ENCODE results near the gene PPARA.
A peak's percentile ranks its signal among the peaks of the same experiment; 100 is the strongest.
"Not testable (repeated sequence)": the region's sequence is repeated elsewhere in the genome, so short reads cannot be mapped to it uniquely, and the experiment has no call there.

PPARA gene

GRCh38 chr22:46251266-46251665 lies 100.9 kb downstream of the PPARA start:
- Mint-ChIP-seq H3K4me1 (ENCODE audit: low read depth in 2 of 2) (peaks cover 27 to 32% of the 10 kb centered on the region in 2 donors), H3K27ac (peak overlapping the region; percentile 62 to 66), H3K36me3 (ENCODE audit: insufficient read depth) (peaks cover 2% of the 10 kb centered on the region), H3K4me3 (peak overlapping the region; percentile 79 to 80), H3K9me3 (no peaks in the 10 kb centered on the region), H3K27me3 (no peaks in the 10 kb centered on the region)
- no peak for ATAC-seq (replicated peaks)
- no peak for DNase-seq

- Mint-ChIP-seq H3K9me3 (no peaks in the 10 kb centered on the region), H3K4me3 (peak overlapping the region; percentile 79 to 80), H3K27me3 (no peaks in the 10 kb centered on the region), H3K4me1 (ENCODE audit: low read depth in 2 of 2) (peaks cover 24 to 27% of the 10 kb centered on the region in 2 donors), H3K36me3 (ENCODE audit: insufficient read depth) (peaks cover 2% of the 10 kb centered on the region), H3K27ac (peak overlapping the region in 1 of 2 donors; percentile 19)
- DNase-seq (no peak), ATAC-seq (replicated peaks) (no peak)
Observed at GRCh38 chr22:46251816-46252380, 101.6 kb downstream of the PPARA start.

GRCh38 chr22:46256358-46256958 lies 106.1 kb downstream of the PPARA start:
- DNase-seq = no peak
- ATAC-seq (replicated peaks) = no peak
- peaks cover 2% of the 10 kb centered on the region for H3K36me3 Mint-ChIP-seq (ENCODE audit: insufficient read depth)
- peaks cover 23 to 38% of the 10 kb centered on the region in 2 donors for H3K27me3 Mint-ChIP-seq
- no peak overlapping the region for H3K27ac Mint-ChIP-seq
- H3K4me3 Mint-ChIP-seq = no peak overlapping the region
- H3K9me3 Mint-ChIP-seq = no peaks in the 10 kb centered on the region
- peaks cover 9 to 10% of the 10 kb centered on the region in 2 donors for H3K4me1 Mint-ChIP-seq (ENCODE audit: low read depth in 2 of 2)

DNA sequence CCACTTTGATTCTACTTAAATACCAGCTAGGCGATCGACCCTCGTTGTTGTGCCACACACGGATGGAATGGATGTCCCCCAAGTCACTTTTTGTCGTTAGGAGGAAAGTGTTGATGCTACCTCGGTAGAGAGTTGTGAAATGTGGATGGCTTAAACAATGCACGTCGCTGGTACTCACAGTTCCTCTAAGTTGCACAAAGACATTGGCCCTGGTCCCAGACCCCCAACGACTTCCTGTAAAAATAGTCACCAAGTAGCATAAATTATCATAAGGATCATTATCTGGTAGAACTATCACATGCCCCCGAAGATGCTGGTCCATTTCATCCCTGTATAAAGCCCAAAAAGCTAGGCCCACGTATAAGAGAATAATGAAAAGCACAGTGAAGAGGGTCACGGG lies 109.0 kb downstream of the PPARA start:
- Mint-ChIP-seq H3K9me3 (no peaks in the 10 kb centered on the region), H3K27ac (no peak overlapping the region), H3K27me3 (peaks cover 35 to 58% of the 10 kb centered on the region in 2 donors), H3K4me1 (ENCODE audit: low read depth in 2 of 2) (peaks cover 8 to 14% of the 10 kb centered on the region in 2 donors), H3K36me3 (ENCODE audit: insufficient read depth) (peaks cover 6% of the 10 kb centered on the region), H3K4me3 (no peak overlapping the region)
- DNase-seq (no peak), ATAC-seq (replicated peaks) (no peak)

GRCh38 chr22:46260038-46260437 lies 109.7 kb downstream of the PPARA start:
- H3K27me3 Mint-ChIP-seq = peaks cover 35 to 58% of the 10 kb centered on the region in 2 donors
- H3K9me3 Mint-ChIP-seq = no peaks in the 10 kb centered on the region
- ATAC-seq (replicated peaks) (no peak), DNase-seq (no peak)
- peaks cover 5 to 12% of the 10 kb centered on the region in 2 donors for H3K4me1 Mint-ChIP-seq (ENCODE audit: low read depth in 2 of 2)
- no peak overlapping the region for H3K4me3 Mint-ChIP-seq
- no peak overlapping the region for H3K27ac Mint-ChIP-seq
- H3K36me3 Mint-ChIP-seq (ENCODE audit: insufficient read depth) = peaks cover 6% of the 10 kb centered on the region

DNA sequence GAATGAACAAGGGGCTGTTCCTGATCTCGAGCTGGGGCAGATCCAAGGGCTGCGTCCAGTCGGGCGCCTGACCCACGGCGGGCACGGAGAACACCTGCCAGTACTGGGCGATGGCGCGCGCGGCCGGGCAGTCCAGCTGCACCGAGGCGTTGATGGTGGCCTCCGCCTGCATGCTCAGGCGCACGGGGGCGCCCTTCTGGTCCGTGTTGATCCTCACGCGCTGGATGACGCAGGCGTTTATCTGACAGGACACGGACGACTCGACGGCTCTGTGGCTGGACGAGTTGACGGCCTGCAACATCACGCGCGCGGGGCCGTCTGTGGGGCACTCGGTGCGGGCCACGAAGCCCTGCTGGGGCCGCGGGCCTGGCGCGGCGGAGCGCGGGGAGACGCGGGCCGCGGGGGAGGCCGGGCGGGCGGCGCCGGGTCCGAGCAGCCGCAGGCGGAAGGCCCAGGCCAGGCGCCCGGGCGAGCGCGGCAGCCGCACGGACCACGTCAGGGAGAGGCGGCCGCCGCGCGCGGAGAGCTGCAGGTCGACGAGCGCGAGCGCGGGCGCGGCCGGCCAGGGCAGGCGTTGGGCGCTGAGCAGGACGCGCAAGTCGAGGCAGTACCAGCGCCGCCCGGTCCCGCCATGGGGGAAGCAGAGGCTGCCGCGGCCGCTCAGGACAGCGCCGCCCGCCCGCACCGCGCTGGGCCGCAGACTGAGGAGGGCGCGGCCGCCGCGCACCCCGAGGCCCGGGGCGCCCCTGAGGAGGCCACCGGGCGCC lies 112.3 kb downstream of the PPARA start:
- H3K27ac Mint-ChIP-seq = no peak overlapping the region
- peaks cover 11 to 17% of the 10 kb centered on the region in 2 donors for H3K4me1 Mint-ChIP-seq (ENCODE audit: low read depth in 2 of 2)
- H3K4me3 Mint-ChIP-seq = peak overlapping the region; percentile 37 to 55
- DNase-seq (peak in 2 of 3 experiments; percentile 41 to 42), ATAC-seq (replicated peaks) (peak; percentile 83)
- no peaks in the 10 kb centered on the region for H3K9me3 Mint-ChIP-seq
- peaks cover 6% of the 10 kb centered on the region for H3K36me3 Mint-ChIP-seq (ENCODE audit: insufficient read depth)
- H3K27me3 Mint-ChIP-seq = peaks cover 35 to 58% of the 10 kb centered on the region in 2 donors

- DNase-seq (no peak), ATAC-seq (replicated peaks) (no peak)
- H3K27ac Mint-ChIP-seq = peak within 1 kb of the TSS in 1 of 2 donors; percentile 44
- peaks cover 13 to 19% of the 10 kb centered on the region in 2 donors for H3K4me1 Mint-ChIP-seq (ENCODE audit: low read depth in 2 of 2)
- no peaks in the 10 kb centered on the region for H3K9me3 Mint-ChIP-seq
- peaks cover 35 to 53% of the 10 kb centered on the region in 2 donors for H3K27me3 Mint-ChIP-seq
- H3K4me3 Mint-ChIP-seq = peak within 1 kb of the TSS; percentile 55 to 69
- peaks cover 6% of the 10 kb centered on the region for H3K36me3 Mint-ChIP-seq (ENCODE audit: insufficient read depth)
Observed at GRCh38 chr22:46263216-46263590, 112.9 kb downstream of the PPARA start, which contains the start of gene PKDREJ. PKDREJ (minus strand) TSS chr22:46263343; CDS start chr22:46263322, 21 bp downstream.

GRCh38 chr22:46264520-46264919 lies 114.2 kb downstream of the PPARA start:
- Mint-ChIP-seq H3K27me3 (peaks cover 28 to 40% of the 10 kb centered on the region in 2 donors), H3K4me1 (ENCODE audit: low read depth in 2 of 2) (peaks cover 18 to 24% of the 10 kb centered on the region in 2 donors)
- H3K9me3 Mint-ChIP-seq; DNase-seq; H3K36me3 Mint-ChIP-seq (ENCODE audit: insufficient read depth); ATAC-seq (replicated peaks); H3K27ac Mint-ChIP-seq; H3K4me3 Mint-ChIP-seq: not testable (repeated sequence)

DNA sequence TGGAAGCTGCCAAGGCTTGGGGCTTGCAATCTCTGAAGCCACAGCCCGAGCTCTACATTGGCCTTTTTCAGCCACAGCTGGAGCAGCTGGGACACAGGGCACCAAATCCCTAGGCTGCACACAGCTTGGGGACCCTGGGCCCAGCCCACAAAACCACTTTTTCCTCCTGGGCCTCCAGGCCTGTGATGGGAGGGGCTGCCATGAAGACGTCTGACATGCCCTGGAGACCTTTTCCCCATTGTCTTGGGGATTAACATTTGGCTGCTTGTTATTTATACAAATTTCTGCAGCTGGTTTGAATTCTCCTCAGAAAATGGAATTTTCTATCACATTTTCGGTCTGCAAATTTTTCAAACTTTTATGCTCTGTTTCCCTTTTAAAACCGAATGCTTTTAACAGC lies 115.3 kb downstream of the PPARA start:
- not testable (repeated sequence) for H3K36me3 Mint-ChIP-seq (ENCODE audit: insufficient read depth); DNase-seq; H3K4me3 Mint-ChIP-seq; H3K27ac Mint-ChIP-seq; H3K9me3 Mint-ChIP-seq; ATAC-seq (replicated peaks)
- peaks cover 24 to 31% of the 10 kb centered on the region in 2 donors for H3K4me1 Mint-ChIP-seq (ENCODE audit: low read depth in 2 of 2)
- peaks cover 20 to 29% of the 10 kb centered on the region in 2 donors for H3K27me3 Mint-ChIP-seq

DNA sequence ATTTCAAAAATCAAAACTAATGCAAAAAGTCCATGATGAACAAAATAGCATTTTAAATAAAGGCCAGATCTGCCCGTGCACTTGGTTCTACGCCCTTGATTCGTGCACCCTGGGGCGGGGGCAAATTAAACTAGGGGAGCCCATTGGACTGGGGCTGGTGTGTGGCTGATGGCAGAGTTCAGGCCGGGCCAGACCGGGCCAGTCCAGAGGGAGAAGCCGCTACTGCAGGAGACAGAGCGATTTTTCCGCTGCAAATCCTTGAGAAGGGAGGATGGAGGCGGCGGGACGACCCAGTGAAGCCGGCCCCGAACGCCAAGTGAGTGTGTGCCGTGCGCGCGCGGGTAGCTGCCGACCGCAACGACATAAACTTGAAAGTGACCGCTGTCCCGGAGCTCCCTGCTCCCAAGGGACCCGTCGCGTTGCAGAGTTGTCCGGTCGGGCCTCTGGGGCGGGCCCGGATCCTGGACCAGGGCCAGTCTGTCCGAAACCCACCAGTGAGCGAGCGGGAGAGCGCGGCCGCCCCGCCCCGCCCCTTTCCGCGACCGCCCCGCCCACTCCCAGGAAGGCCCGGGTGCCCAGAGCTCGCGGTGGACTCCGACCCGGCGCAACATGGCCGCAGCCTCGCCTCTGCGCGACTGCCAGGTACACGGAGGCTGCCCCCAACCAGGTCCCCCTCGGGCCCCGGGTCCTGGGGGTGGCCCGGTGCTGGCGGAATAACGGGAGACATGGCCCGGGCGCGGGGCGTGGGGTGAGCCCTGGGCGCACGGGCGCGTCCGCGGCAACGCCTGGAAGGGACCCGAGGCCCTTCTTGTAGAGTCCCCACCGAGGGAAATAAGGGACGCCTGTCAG lies 117.3 kb downstream of the PPARA start, which contains the start of gene TTC38:
Gene TTC38, plus strand, starts transcription at position 578 of the 849 bp plus-strand sequence. Its CDS starts 32 bp downstream, at position 610.
- Mint-ChIP-seq H3K27me3 (peaks cover 0 to 9% of the 10 kb centered on the region in 2 donors), H3K27ac (peak within 1 kb of the TSS; percentile 85 to 95), H3K36me3 (ENCODE audit: insufficient read depth) (peaks cover 15% of the 10 kb centered on the region), H3K4me1 (ENCODE audit: low read depth in 2 of 2) (peaks cover 21 to 30% of the 10 kb centered on the region in 2 donors), H3K4me3 (peak within 1 kb of the TSS; percentile 93 to 95), H3K9me3 (no peaks in the 10 kb centered on the region)
- ATAC-seq (replicated peaks) (peak; percentile 87), DNase-seq (peak; percentile 29 to 47 (median 38))

- Mint-ChIP-seq H3K27me3 (no peaks in the 10 kb centered on the region), H3K4me1 (ENCODE audit: low read depth in 2 of 2) (peaks cover 21 to 22% of the 10 kb centered on the region in 2 donors), H3K9me3 (no peaks in the 10 kb centered on the region), H3K36me3 (ENCODE audit: insufficient read depth) (peaks cover 18% of the 10 kb centered on the region), H3K4me3 (peak overlapping the region; percentile 93 to 95), H3K27ac (peak overlapping the region; percentile 63 to 75)
- no peak for ATAC-seq (replicated peaks)
- DNase-seq = no peak
Observed at GRCh38 chr22:46269564-46269963, 119.2 kb downstream of the PPARA start.

- H3K27me3 Mint-ChIP-seq = no peaks in the 10 kb centered on the region
- peaks cover 31 to 38% of the 10 kb centered on the region in 2 donors for H3K4me1 Mint-ChIP-seq (ENCODE audit: low read depth in 2 of 2)
- H3K9me3 Mint-ChIP-seq = no peaks in the 10 kb centered on the region
- no peak for DNase-seq
- H3K4me3 Mint-ChIP-seq = no peak overlapping the region
- H3K36me3 Mint-ChIP-seq (ENCODE audit: insufficient read depth) = peaks cover 28% of the 10 kb centered on the region
- no peak overlapping the region for H3K27ac Mint-ChIP-seq
- ATAC-seq (replicated peaks) = no peak
Observed at GRCh38 chr22:46272196-46272595, 121.9 kb downstream of the PPARA start.
